ENCODE measurements around the gene SLC9A3. TPM values are rescaled to one million over a fixed set of nuclear protein-coding genes. Genes with fewer than 3 reads are reported as not detected.
A peak's percentile ranks its signal among the peaks of the same experiment; 100 is the strongest.

Gene SLC9A3
- total RNA-seq, 2 donors from 2014 or later: 1.1 to 1.6 TPM

- Mint-ChIP-seq H3K4me3 (no peak overlapping the region), H3K4me1 (peaks cover 35% of the 10 kb centered on the region), H3K27ac (peak overlapping the region; percentile 4), H3K36me3 (ENCODE audit: low read depth) (peaks cover 29% of the 10 kb centered on the region), H3K27me3 (no peaks in the 10 kb centered on the region)
- ATAC-seq (no peak), DNase-seq (peak in 1 of 3 donors; percentile 1)
- no peaks in the 10 kb centered on the region for H3K9me3 ChIP-seq (ENCODE audit: control insufficient read depth, low read length, poor library complexity, severe bottlenecking)
Measured at GRCh38 chr5:447501-447900, 76.7 kb downstream of the SLC9A3 start.

DNA sequence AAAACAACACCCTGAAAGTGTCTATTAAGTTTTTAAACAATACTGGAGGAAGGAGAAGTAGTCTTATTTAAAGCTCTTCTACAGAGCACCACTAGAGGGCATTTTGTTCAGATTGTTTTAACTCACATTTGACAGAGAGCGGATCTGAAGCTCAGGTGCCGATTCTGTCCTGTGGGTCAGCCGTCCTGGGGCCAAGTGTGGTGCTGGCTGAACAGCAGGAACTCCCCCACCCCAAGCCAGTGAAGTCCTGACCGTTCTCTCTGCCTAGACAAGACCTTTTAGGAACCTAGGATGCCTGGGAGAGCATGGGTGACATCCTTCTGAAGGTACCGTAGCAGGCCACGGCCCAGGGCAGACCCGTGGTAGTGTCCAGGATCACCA, 77.4 kb downstream of the SLC9A3 start:
- peaks cover 38% of the 10 kb centered on the region for H3K4me1 Mint-ChIP-seq

DNA sequence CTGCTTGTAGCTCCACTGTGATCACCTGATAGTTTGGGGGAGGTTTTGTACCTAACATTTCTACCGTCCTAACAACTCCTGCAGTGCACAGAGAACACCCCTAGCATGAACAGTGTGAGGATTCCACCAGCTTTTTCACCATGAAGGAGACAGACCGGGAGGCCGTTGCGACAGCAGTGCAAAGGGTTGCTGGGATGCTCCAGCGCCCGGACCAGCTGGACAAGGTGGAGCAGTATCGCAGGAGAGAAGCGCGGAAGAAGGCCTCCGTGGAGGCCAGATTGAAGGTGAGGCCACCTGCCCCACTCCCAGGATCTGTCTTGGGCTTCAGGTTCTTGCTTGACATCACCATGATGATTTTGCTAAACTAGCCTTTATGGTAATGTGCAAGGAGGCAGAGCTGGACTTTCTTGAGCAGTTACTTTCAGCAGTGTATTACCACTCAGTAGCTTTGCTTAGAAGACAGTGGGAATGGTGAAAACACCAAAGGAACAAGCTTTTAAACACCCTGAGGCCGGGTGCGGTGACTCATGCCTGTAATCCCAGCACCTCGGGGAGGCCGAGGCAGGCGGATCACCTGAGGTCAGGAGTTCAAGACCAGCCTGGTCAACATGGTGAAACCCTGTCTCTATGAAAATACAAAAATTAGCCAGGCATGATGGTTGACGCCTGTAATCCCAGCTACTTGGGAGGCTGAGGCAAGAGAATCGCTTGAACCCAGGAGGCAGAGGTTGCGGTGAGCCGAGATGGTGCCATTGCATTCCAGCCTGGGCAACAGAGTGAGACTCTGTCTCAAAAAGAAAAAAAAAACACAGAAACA, 78.0 kb downstream of the SLC9A3 start:
- Mint-ChIP-seq H3K4me3 (no peak overlapping the region), H3K27me3 (no peaks in the 10 kb centered on the region), H3K4me1 (peaks cover 38% of the 10 kb centered on the region), H3K27ac (peak overlapping the region; percentile 34), H3K36me3 (ENCODE audit: low read depth) (peaks cover 22% of the 10 kb centered on the region)
- no peak for ATAC-seq
- no peaks in the 10 kb centered on the region for H3K9me3 ChIP-seq (ENCODE audit: control insufficient read depth, low read length, poor library complexity, severe bottlenecking)
- DNase-seq: no peak

More for the DNA sequence above, 77.4 kb downstream of the SLC9A3 start:
- no peak overlapping the region for H3K4me3 Mint-ChIP-seq
- H3K27ac Mint-ChIP-seq: peak overlapping the region; percentile 34
- ATAC-seq (peak; percentile 37), DNase-seq (peak in 1 of 3 donors; percentile 7)
- no peaks in the 10 kb centered on the region for H3K9me3 ChIP-seq (ENCODE audit: control insufficient read depth, low read length, poor library complexity, severe bottlenecking)
- H3K27me3 Mint-ChIP-seq: no peaks in the 10 kb centered on the region
- H3K36me3 Mint-ChIP-seq (ENCODE audit: low read depth): peaks cover 25% of the 10 kb centered on the region

- Mint-ChIP-seq H3K36me3 (ENCODE audit: low read depth) (peaks cover 18% of the 10 kb centered on the region), H3K4me3 (no peak overlapping the region), H3K27ac (no peak overlapping the region), H3K27me3 (no peaks in the 10 kb centered on the region), H3K4me1 (peaks cover 38% of the 10 kb centered on the region)
- ATAC-seq (no peak), DNase-seq (peak in 2 of 3 donors; percentile 3 to 6)
- H3K9me3 ChIP-seq (ENCODE audit: control insufficient read depth, low read length, poor library complexity, severe bottlenecking): no peaks in the 10 kb centered on the region
Measured at GRCh38 chr5:445591-445990, 78.7 kb downstream of the SLC9A3 start.

- no peak for ATAC-seq
- Mint-ChIP-seq H3K36me3 (ENCODE audit: low read depth) (peaks cover 11% of the 10 kb centered on the region), H3K27ac (peak overlapping the region; percentile 73), H3K4me1 (peaks cover 38% of the 10 kb centered on the region), H3K27me3 (no peaks in the 10 kb centered on the region), H3K4me3 (peak overlapping the region; percentile 95)
- peak in 1 of 3 donors; percentile 1 for DNase-seq
- no peaks in the 10 kb centered on the region for H3K9me3 ChIP-seq (ENCODE audit: control insufficient read depth, low read length, poor library complexity, severe bottlenecking)
Measured at GRCh38 chr5:444226-444625, 80.0 kb downstream of the SLC9A3 start.

GRCh38 chr5:443239-444151, 80.8 kb downstream of the SLC9A3 start:
- peak; percentile 48 for ATAC-seq
- DNase-seq: peak in 1 of 3 donors; percentile 15
- peaks cover 8% of the 10 kb centered on the region for H3K36me3 Mint-ChIP-seq (ENCODE audit: low read depth)
- H3K4me3 Mint-ChIP-seq: peak overlapping the region; percentile 95
- H3K4me1 Mint-ChIP-seq: peaks cover 35% of the 10 kb centered on the region
- H3K9me3 ChIP-seq (ENCODE audit: control insufficient read depth, low read length, poor library complexity, severe bottlenecking): no peaks in the 10 kb centered on the region
- H3K27me3 Mint-ChIP-seq: no peaks in the 10 kb centered on the region
- peak overlapping the region; percentile 73 for H3K27ac Mint-ChIP-seq

- Mint-ChIP-seq H3K4me1 (peaks cover 31% of the 10 kb centered on the region), H3K36me3 (ENCODE audit: low read depth) (peaks cover 3% of the 10 kb centered on the region), H3K4me3 (peak within 1 kb of the TSS; percentile 95), H3K27me3 (no peaks in the 10 kb centered on the region), H3K27ac (peak within 1 kb of the TSS; percentile 87)
- ATAC-seq: peak; percentile 85
- no peaks in the 10 kb centered on the region for H3K9me3 ChIP-seq (ENCODE audit: control insufficient read depth, low read length, poor library complexity, severe bottlenecking)
- peak; percentile 62 to 70 (median 69) for DNase-seq
Measured at GRCh38 chr5:442335-443238, 81.7 kb downstream of the SLC9A3 start, which contains the start of gene EXOC3. Gene EXOC3, plus strand, starts transcription at chr5:443176. Its CDS starts 3,030 bp downstream, at chr5:446206.

DNA sequence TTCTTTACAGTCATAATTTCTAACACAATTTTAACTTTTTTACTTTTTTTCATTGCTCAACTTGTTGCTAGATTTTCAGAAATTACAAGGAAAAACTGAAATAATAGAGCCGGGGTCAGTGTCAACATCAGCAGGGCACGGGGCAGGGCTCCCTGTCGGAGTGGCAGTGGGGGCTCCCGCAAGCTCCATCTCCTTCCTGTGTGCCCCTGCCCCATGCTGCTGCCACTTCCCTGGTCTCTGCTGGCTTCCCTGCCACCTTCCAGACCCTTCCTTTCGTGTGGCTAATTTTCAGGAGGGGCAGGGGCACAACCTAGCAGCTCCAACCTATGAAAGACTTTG, 82.3 kb downstream of the SLC9A3 start:
- H3K9me3 ChIP-seq (ENCODE audit: control insufficient read depth, low read length, poor library complexity, severe bottlenecking): no peaks in the 10 kb centered on the region
- DNase-seq (peak in 1 of 3 donors; percentile 3), ATAC-seq (no peak)
- peak overlapping the region; percentile 87 for H3K27ac Mint-ChIP-seq
- peaks cover 3% of the 10 kb centered on the region for H3K36me3 Mint-ChIP-seq (ENCODE audit: low read depth)
- peaks cover 28% of the 10 kb centered on the region for H3K4me1 Mint-ChIP-seq
- peak overlapping the region; percentile 95 for H3K4me3 Mint-ChIP-seq
- H3K27me3 Mint-ChIP-seq: peaks cover 4% of the 10 kb centered on the region

- H3K27ac Mint-ChIP-seq: no peak overlapping the region
- H3K9me3 ChIP-seq (ENCODE audit: control insufficient read depth, low read length, poor library complexity, severe bottlenecking): no peaks in the 10 kb centered on the region
- peaks cover 18% of the 10 kb centered on the region for H3K4me1 Mint-ChIP-seq
- no peaks in the 10 kb centered on the region for H3K36me3 Mint-ChIP-seq (ENCODE audit: low read depth)
- no peak for DNase-seq
- H3K4me3 Mint-ChIP-seq: no peak overlapping the region
- H3K27me3 Mint-ChIP-seq: peaks cover 11% of the 10 kb centered on the region
- ATAC-seq: no peak
Measured at GRCh38 chr5:440401-441201, 83.6 kb downstream of the SLC9A3 start.

GRCh38 chr5:439636-440035, 84.6 kb downstream of the SLC9A3 start:
- peaks cover 13% of the 10 kb centered on the region for H3K4me1 Mint-ChIP-seq
- peaks cover 21% of the 10 kb centered on the region for H3K27me3 Mint-ChIP-seq
- no peak overlapping the region for H3K4me3 Mint-ChIP-seq
- H3K9me3 ChIP-seq (ENCODE audit: control insufficient read depth, low read length, poor library complexity, severe bottlenecking): no peaks in the 10 kb centered on the region
- ATAC-seq (no peak), DNase-seq (peak in 1 of 3 donors; percentile 2)
- H3K27ac Mint-ChIP-seq: no peak overlapping the region
- H3K36me3 Mint-ChIP-seq (ENCODE audit: low read depth): no peaks in the 10 kb centered on the region

- Mint-ChIP-seq H3K4me1 (peaks cover 9% of the 10 kb centered on the region), H3K36me3 (ENCODE audit: low read depth) (no peaks in the 10 kb centered on the region), H3K27ac (no peak overlapping the region), H3K4me3 (no peak overlapping the region), H3K27me3 (peaks cover 23% of the 10 kb centered on the region)
- ATAC-seq (no peak), DNase-seq (peak in 1 of 3 donors; percentile 2)
- no peaks in the 10 kb centered on the region for H3K9me3 ChIP-seq (ENCODE audit: control insufficient read depth, low read length, poor library complexity, severe bottlenecking)
Measured at GRCh38 chr5:439181-439580, 85.1 kb downstream of the SLC9A3 start.

DNA sequence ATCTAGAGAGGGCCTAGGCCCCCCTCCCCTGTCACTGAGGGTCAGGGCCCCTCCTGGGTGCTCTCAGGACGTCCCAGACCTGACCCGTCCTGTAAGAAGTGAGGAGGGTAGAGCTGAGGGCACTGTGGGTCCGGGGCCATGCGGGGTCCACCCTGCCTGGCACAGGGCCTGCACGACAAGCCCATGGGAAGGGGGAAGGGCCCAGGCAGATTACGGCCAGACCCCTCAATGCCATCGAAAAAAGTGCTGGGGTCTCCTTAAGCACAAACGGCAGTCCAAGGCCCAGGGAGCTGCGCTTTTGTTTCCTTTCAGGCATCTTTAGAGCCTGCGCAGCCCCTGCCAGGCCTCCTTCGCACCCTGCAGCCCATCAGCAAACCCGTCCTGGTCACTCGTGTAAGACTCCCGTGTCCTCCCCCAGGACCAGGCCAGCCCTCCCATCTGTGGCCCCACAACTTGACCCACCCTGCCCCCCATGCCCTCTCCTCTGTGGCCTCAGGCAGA, 85.7 kb downstream of the SLC9A3 start:
- H3K27ac Mint-ChIP-seq: no peak overlapping the region
- ATAC-seq: no peak

More for the DNA sequence above, 85.7 kb downstream of the SLC9A3 start:
- H3K9me3 ChIP-seq (ENCODE audit: control insufficient read depth, low read length, poor library complexity, severe bottlenecking): no peaks in the 10 kb centered on the region
- H3K27me3 Mint-ChIP-seq: peaks cover 23% of the 10 kb centered on the region
- DNase-seq: no peak
- peaks cover 7% of the 10 kb centered on the region for H3K4me1 Mint-ChIP-seq
- H3K4me3 Mint-ChIP-seq: no peak overlapping the region
- no peaks in the 10 kb centered on the region for H3K36me3 Mint-ChIP-seq (ENCODE audit: low read depth)
